AG09319 (cell line): ENCODE measurements around the gene DDX53.

Experiments used
- DNase-seq: peaks from one replicate; pipeline ENCODE4 v3.0.0-alpha.2; 2010; ENCODE audit warnings: low read depth; ENCODE audit errors: extremely low read depth
- CTCF ChIP-seq: IDR thresholded peaks from 2 replicates; pipeline ENCODE4 v1.5.1; 2011; ENCODE audit warnings: low read depth, mild to moderate bottlenecking, inconsistent platforms, low read length, moderate library complexity

Gene DDX53

GRCh38 chrX:23003116-23003515 is 3.4 kb downstream of the DDX53 start:
- TF ChIP-seq CTCF = no peak
- no peak for DNase-seq

GRCh38 chrX:23008431-23009099 is 8.8 kb downstream of the DDX53 start:
- peak; percentile 36 for TF ChIP-seq CTCF
- no peak for DNase-seq

GRCh38 chrX:23012162-23012561 is 12.4 kb downstream of the DDX53 start:
- DNase-seq = no peak
- TF ChIP-seq CTCF = no peak

- DNase-seq = no peak
- no peak for TF ChIP-seq CTCF
Measured at GRCh38 chrX:23012636-23013035, 12.9 kb downstream of the DDX53 start.

- no peak for DNase-seq
- no peak for TF ChIP-seq CTCF
Measured at GRCh38 chrX:23013366-23013765, 13.6 kb downstream of the DDX53 start.

- no peak for TF ChIP-seq CTCF
- no peak for DNase-seq
Measured at GRCh38 chrX:23031600-23031999, 31.8 kb downstream of the DDX53 start.

- DNase-seq = no peak
- TF ChIP-seq CTCF = no peak
Measured at GRCh38 chrX:23035493-23035892, 35.7 kb downstream of the DDX53 start.
